Measurements from ENCODE around the gene NREP.

The NREP gene

GRCh38 chr5:111748304-111748763, 8.7 kb downstream of the NREP start:
- TF ChIP-seq CEBPB (IDR thresholded peaks at IDR 0.05) = no peak
- no peak for TF ChIP-seq RAD21 (IDR thresholded peaks at IDR 0.05; ENCODE audit: low read depth)
- no peak for TF ChIP-seq EGR1 (IDR thresholded peaks at IDR 0.05)
- TF ChIP-seq ZBTB7A (IDR thresholded peaks at IDR 0.05; ENCODE audit: low read depth) = no peak
- no peak for TF ChIP-seq TEAD4 (IDR thresholded peaks at IDR 0.05)
- no peak for TF ChIP-seq TCF12 (IDR thresholded peaks at IDR 0.05; ENCODE audit: low read depth)
- TF ChIP-seq REST (IDR thresholded peaks at IDR 0.05; ENCODE audit: low read depth) = no peak
- no peak for TF ChIP-seq USF1 (IDR thresholded peaks at IDR 0.05)
- no peak for TF ChIP-seq CREB1 (IDR thresholded peaks at IDR 0.05; ENCODE audit: low read depth)
- no peak for TF ChIP-seq MAX (IDR thresholded peaks at IDR 0.05)
- no peak for TF ChIP-seq EP300 (IDR thresholded peaks at IDR 0.05; ENCODE audit: borderline replicate concordance)
- TF ChIP-seq TAF1 (IDR thresholded peaks at IDR 0.05; ENCODE audit: low read depth) = no peak
- no peak for TF ChIP-seq NFIC (IDR thresholded peaks at IDR 0.05)
- TF ChIP-seq YY1 (IDR thresholded peaks at IDR 0.05; ENCODE audit: low read depth) = no peak
- TF ChIP-seq FOXM1 (IDR thresholded peaks at IDR 0.05; ENCODE audit: borderline replicate concordance, low read depth) = no peak

GRCh38 chr5:111747337-111747736, 9.7 kb downstream of the NREP start:
- no peak for TF ChIP-seq TCF12 (IDR thresholded peaks at IDR 0.05; ENCODE audit: low read depth)

- TF ChIP-seq REST (IDR thresholded peaks at IDR 0.05; ENCODE audit: low read depth) (no peak), EP300 (IDR thresholded peaks at IDR 0.05; ENCODE audit: borderline replicate concordance) (no peak), USF1 (IDR thresholded peaks at IDR 0.05) (no peak), EGR1 (IDR thresholded peaks at IDR 0.05) (no peak), CEBPB (IDR thresholded peaks at IDR 0.05) (no peak), TAF1 (IDR thresholded peaks at IDR 0.05; ENCODE audit: low read depth) (no peak), FOXM1 (IDR thresholded peaks at IDR 0.05; ENCODE audit: borderline replicate concordance, low read depth) (no peak), MAX (IDR thresholded peaks at IDR 0.05) (no peak), YY1 (IDR thresholded peaks at IDR 0.05; ENCODE audit: low read depth) (no peak), CREB1 (IDR thresholded peaks at IDR 0.05; ENCODE audit: low read depth) (no peak), ZBTB7A (IDR thresholded peaks at IDR 0.05; ENCODE audit: low read depth) (no peak), TEAD4 (IDR thresholded peaks at IDR 0.05) (no peak), NFIC (IDR thresholded peaks at IDR 0.05) (no peak), TCF12 (IDR thresholded peaks at IDR 0.05; ENCODE audit: low read depth) (no peak), RAD21 (IDR thresholded peaks at IDR 0.05; ENCODE audit: low read depth) (no peak)
Measured at GRCh38 chr5:111746791-111747190, 10.2 kb downstream of the NREP start.

GRCh38 chr5:111745075-111745739, 11.8 kb downstream of the NREP start:
- TF ChIP-seq ZBTB7A (IDR thresholded peaks at IDR 0.05; ENCODE audit: low read depth) (no peak), REST (IDR thresholded peaks at IDR 0.05; ENCODE audit: low read depth) (no peak), NFIC (IDR thresholded peaks at IDR 0.05) (no peak), TCF12 (IDR thresholded peaks at IDR 0.05; ENCODE audit: low read depth) (no peak), RAD21 (IDR thresholded peaks at IDR 0.05; ENCODE audit: low read depth) (no peak)

GRCh38 chr5:111744455-111744854, 12.5 kb downstream of the NREP start:
- TF ChIP-seq TCF12 (IDR thresholded peaks at IDR 0.05; ENCODE audit: low read depth) = no peak
- no peak for TF ChIP-seq TEAD4 (IDR thresholded peaks at IDR 0.05)
- TF ChIP-seq CREB1 (IDR thresholded peaks at IDR 0.05; ENCODE audit: low read depth) = no peak
- no peak for TF ChIP-seq YY1 (IDR thresholded peaks at IDR 0.05; ENCODE audit: low read depth)
- no peak for TF ChIP-seq TAF1 (IDR thresholded peaks at IDR 0.05; ENCODE audit: low read depth)
- TF ChIP-seq USF1 (IDR thresholded peaks at IDR 0.05) = no peak
- no peak for TF ChIP-seq MAX (IDR thresholded peaks at IDR 0.05)
- TF ChIP-seq FOXM1 (IDR thresholded peaks at IDR 0.05; ENCODE audit: borderline replicate concordance, low read depth) = no peak
- no peak for TF ChIP-seq EP300 (IDR thresholded peaks at IDR 0.05; ENCODE audit: borderline replicate concordance)
- no peak for TF ChIP-seq REST (IDR thresholded peaks at IDR 0.05; ENCODE audit: low read depth)

Measured in Ishikawa (cell line).